GM23248 (cell line): ENCODE measurements around the gene NHERF1.

ENCODE experiments used
- EZH2 ChIP-seq: fragments of 200-600 bp; sonication (generic); IDR thresholded peaks from 2 replicates; pipeline ENCODE4 v1.6.1; 2018; ENCODE audit warnings: antibody characterized with exemption, mild to moderate bottlenecking; ENCODE audit not compliant: insufficient read depth, poor library complexity, severe bottlenecking
- EZH2phosphoT487 ChIP-seq: fragments of 200-600 bp; sonication (generic); IDR thresholded peaks from 2 replicates; pipeline ENCODE4 v1.6.1; 2018; ENCODE audit warnings: antibody characterized with exemption, moderate library complexity, mild to moderate bottlenecking, low read depth; ENCODE audit not compliant: insufficient read depth

DNA sequence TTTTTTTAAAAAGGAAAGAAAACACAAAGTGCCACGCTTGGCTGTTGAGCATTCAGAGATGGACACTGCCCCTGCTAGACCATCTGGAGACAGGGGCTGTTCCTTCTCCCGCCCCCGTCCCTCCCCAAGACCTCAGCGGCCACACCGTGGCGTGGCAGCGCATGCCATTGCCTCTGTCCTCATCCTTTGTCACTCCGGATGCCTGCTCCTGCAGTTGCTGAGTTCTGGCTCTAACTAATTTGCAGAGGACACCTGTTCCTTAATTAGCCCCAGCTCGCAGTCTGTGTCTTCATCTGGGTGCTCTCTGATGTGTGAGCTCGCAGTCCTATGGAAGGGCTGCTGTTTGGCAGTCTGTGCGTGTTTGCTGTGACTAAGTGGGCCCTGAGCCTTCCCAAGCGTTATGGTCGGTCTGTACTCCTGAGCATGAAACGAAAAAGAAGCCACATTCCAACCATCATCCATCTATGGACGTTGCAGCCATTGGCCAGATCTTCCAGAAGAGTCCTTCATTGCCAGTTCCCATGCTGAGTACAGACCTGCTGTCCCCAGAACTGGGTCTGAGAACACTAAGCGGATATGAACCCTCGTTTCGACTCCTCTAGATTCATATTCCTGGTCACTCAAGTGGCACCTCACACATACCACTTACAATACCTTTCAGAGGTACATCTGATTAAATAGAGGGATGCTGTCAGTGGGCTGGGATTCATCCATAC, 68.6 kb downstream of the NHERF1 start:
- TF ChIP-seq EZH2 (no peak), EZH2phosphoT487 (no peak)
